Measurements from ENCODE around the gene CRKL. TPM values are rescaled to one million over a fixed set of nuclear protein-coding genes. Genes with fewer than 3 reads are reported as not detected.

Gene CRKL
- total RNA-seq, 1 donor from 2014 or later: 58.3 TPM

GRCh38 chr22:20997536-20998257, 80.5 kb downstream of the CRKL start:
- no peak for DNase-seq

GRCh38 chr22:20998411-20999336, 81.5 kb downstream of the CRKL start:
- no peak for DNase-seq

- no peak for DNase-seq
These were observed 82.4 kb downstream of the CRKL start for GRCh38 chr22:20999350-21000206.

GRCh38 chr22:21000207-21000986, 83.2 kb downstream of the CRKL start:
- no peak for DNase-seq

GRCh38 chr22:21000987-21001600, 83.9 kb downstream of the CRKL start:
- DNase-seq: no peak

- peak; percentile 98 for DNase-seq
These were observed 84.6 kb downstream of the CRKL start, which contains the start of gene THAP7 for GRCh38 chr22:21001601-21002325. THAP7 (minus strand) TSS chr22:21002118; CDS start chr22:21001911, 207 bp downstream.

Other genes with a start within 250 kb of the CRKL start
- gene SERPIND1, start 143.3 kb upstream of the CRKL start, total RNA-seq: 2.7 TPM
- 41.6 TPM for gene PI4KA, start 58.6 kb upstream of the CRKL start, total RNA-seq
- gene SNAP29, start 58.4 kb upstream of the CRKL start, total RNA-seq: 6.1 TPM
- 4.2 TPM for gene AIFM3, start 49.8 kb downstream of the CRKL start, total RNA-seq
- 49.3 TPM for gene LZTR1, start 64.9 kb downstream of the CRKL start, total RNA-seq
- 21.8 TPM for gene THAP7, start 84.7 kb downstream of the CRKL start, total RNA-seq
- gene P2RX6, start 97.8 kb downstream of the CRKL start, total RNA-seq: not detected
- gene SLC7A4, start 115.2 kb downstream of the CRKL start, total RNA-seq: 1.4 TPM
- not detected for gene LRRC74B, start 128.5 kb downstream of the CRKL start, total RNA-seq